Neural cell (in vitro differentiated cells): ENCODE results near the gene SOX4. TPM values are rescaled to one million over a fixed set of nuclear protein-coding genes. Genes with fewer than 3 reads are reported as not detected.
A peak's percentile ranks its signal among the peaks of the same experiment; 100 is the strongest.

ENCODE experiments used
- H2AFZ ChIP-seq: fragments of 200-600, 300-800 bp; sonication (generic), shearing (Covaris generic); 2 replicates; pipeline ENCODE4 v1.6.0; 2014; ENCODE audit warnings: low read depth, mild to moderate bottlenecking, antibody characterized with exemption, low read length, moderate library complexity
- H3F3A ChIP-seq: fragments of 200-600 bp; shearing (Covaris generic); 2 replicates; pipeline ENCODE4 v1.6.1; 2016; ENCODE audit warnings: mild to moderate bottlenecking, moderate library complexity, mixed read lengths, antibody characterized with exemption, low read length; ENCODE audit not compliant: insufficient read depth, poor library complexity, severe bottlenecking
- H3K27ac ChIP-seq: fragments of 200-600, 300-800 bp; sonication (generic), shearing (Covaris generic); 2 replicates; pipeline ENCODE4 v1.5.1; 2014; ENCODE audit warnings: mild to moderate bottlenecking, low read length, moderate library complexity
- H3K27me3 ChIP-seq: fragments of 300-800, 200-600 bp; sonication (generic), shearing (Covaris generic); 2 replicates; pipeline ENCODE4 v1.6.0; 2014; ENCODE audit warnings: mild to moderate bottlenecking, low read depth, low read length, moderate library complexity; ENCODE audit not compliant: insufficient read depth
- H3K36me3 ChIP-seq: fragments of 300-800, 200-600 bp; sonication (generic), shearing (Covaris generic); 2 replicates; pipeline ENCODE4 v1.5.1; 2014; ENCODE audit warnings: mild to moderate bottlenecking, antibody characterized with exemption, low read length, moderate library complexity; ENCODE audit not compliant: insufficient read depth
- H3K4me2 ChIP-seq: fragments of 300-800, 200-600 bp; sonication (generic), shearing (Covaris generic); 2 replicates; pipeline ENCODE4 v1.6.0; 2014; ENCODE audit warnings: mild to moderate bottlenecking, low read length
- H3K4me3 ChIP-seq: fragments of 300-800, 200-600 bp; sonication (generic), shearing (Covaris generic); 2 replicates; pipeline ENCODE4 v1.5.1; 2014; ENCODE audit warnings: mild to moderate bottlenecking, low read length, moderate library complexity
- H3K79me2 ChIP-seq: fragments of 200-600 bp; shearing (Covaris generic); replicated peaks from 2 replicates; pipeline ENCODE4 v1.6.0; 2014; ENCODE audit warnings: mild to moderate bottlenecking, low read length, moderate library complexity; ENCODE audit not compliant: insufficient read depth
- H3K9ac ChIP-seq: fragments of 300-800, 200-600 bp; sonication (generic), shearing (Covaris generic); 2 replicates; pipeline ENCODE4 v1.6.1; 2016; ENCODE audit warnings: mild to moderate bottlenecking, low read length, mixed read lengths
- H3K9me2 ChIP-seq: fragments of 200-600 bp; shearing (Covaris generic); 2 replicates; pipeline ENCODE4 v1.6.1; 2016; ENCODE audit warnings: mild to moderate bottlenecking, low read length, mixed read lengths; ENCODE audit not compliant: insufficient read depth
- H3K9me3 ChIP-seq: fragments of 200-600, 300-800 bp; sonication (generic), shearing (Covaris generic); 2 replicates; pipeline ENCODE4 v1.6.1; 2016; ENCODE audit warnings: mild to moderate bottlenecking, mixed run types, low read length, moderate library complexity, mixed read lengths
- H4K20me1 ChIP-seq: fragments of 200-600 bp; shearing (Covaris generic); 2 replicates; pipeline ENCODE4 v1.6.1; 2016; ENCODE audit warnings: mild to moderate bottlenecking, mixed run types; ENCODE audit not compliant: insufficient read depth
- CTCF ChIP-seq: fragments of 450-650 bp; IDR thresholded peaks from 2 replicates; pipeline ENCODE4 v1.5.1; 2014; ENCODE audit warnings: antibody characterized with exemption, mild to moderate bottlenecking, moderate library complexity; ENCODE audit not compliant: poor library complexity, severe bottlenecking
- EP300 ChIP-seq: fragments of 450-650 bp; conservative IDR thresholded peaks from 2 replicates; pipeline ENCODE4 v1.6.1; 2014; ENCODE audit warnings: antibody characterized with exemption, mild to moderate bottlenecking, moderate library complexity; ENCODE audit not compliant: poor library complexity, severe bottlenecking
- EZH2 ChIP-seq: fragments of 200-600, 300-800 bp; shearing (Covaris generic), sonication (generic); IDR thresholded peaks from 2 replicates; pipeline ENCODE4 v1.6.1; 2014; ENCODE audit warnings: antibody characterized with exemption, low read length, borderline replicate concordance, mild to moderate bottlenecking; ENCODE audit not compliant: insufficient read depth, poor library complexity, severe bottlenecking
- MXI1 ChIP-seq: fragments of 450-650 bp; conservative IDR thresholded peaks from 2 replicates; pipeline ENCODE4 v1.6.1; 2014; ENCODE audit warnings: antibody characterized with exemption, mild to moderate bottlenecking; ENCODE audit not compliant: poor library complexity, severe bottlenecking
- POLR2AphosphoS5 ChIP-seq: IDR thresholded peaks from 2 replicates; pipeline ENCODE4 v1.6.1; 2012
- RAD21 ChIP-seq: fragments of 450-650 bp; conservative IDR thresholded peaks from 2 replicates; pipeline ENCODE4 v1.6.1; 2014; ENCODE audit warnings: antibody characterized with exemption, mild to moderate bottlenecking, moderate library complexity
- REST ChIP-seq: IDR thresholded peaks from 2 replicates; pipeline ENCODE4 v1.6.1; 2012; ENCODE audit warnings: borderline replicate concordance
- SMC3 ChIP-seq: fragments of 450-650 bp; conservative IDR thresholded peaks from 2 replicates; pipeline ENCODE4 v1.6.1; 2014; ENCODE audit warnings: antibody characterized with exemption, mild to moderate bottlenecking, moderate library complexity; ENCODE audit not compliant: poor library complexity
- TAF1 ChIP-seq: IDR thresholded peaks from 2 replicates; pipeline ENCODE4 v1.6.1; 2012; ENCODE audit warnings: low read depth
- polyA plus RNA-seq: library from polyadenylated mRNA; depleted of rRNA; stranded (reverse); fragments of >200 nt; gene quantifications from 2 replicates; pipeline ENCODE4 v1.2.3, GENCODE V29; 2014

SOX4 gene
- polyA plus RNA-seq, 1 donor from 2014 or later: 394 TPM

- Histone ChIP-seq H3K9ac (no peak overlapping the region), H3K27ac (no peak overlapping the region), H4K20me1 (peaks cover 13% of the 10 kb centered on the region), H3F3A (no peaks in the 10 kb centered on the region), H3K79me2 (peaks cover 45% of the 10 kb centered on the region), H3K27me3 (no peaks in the 10 kb centered on the region), H3K9me2 (no peaks in the 10 kb centered on the region), H3K4me3 (no peak overlapping the region), H3K9me3 (no peaks in the 10 kb centered on the region), H2AFZ (no peak overlapping the region), H3K36me3 (peaks cover 14% of the 10 kb centered on the region), H3K4me2 (no peak overlapping the region)
- no peak for TF ChIP-seq TAF1
- TF ChIP-seq RAD21: no peak
- no peak for TF ChIP-seq MXI1
- TF ChIP-seq POLR2AphosphoS5: peak; percentile 16
Measured at GRCh38 chr6:21603082-21603952, 9.8 kb downstream of the SOX4 start.

GRCh38 chr6:21604081-21604480 lies 10.5 kb downstream of the SOX4 start:
- H4K20me1 ChIP-seq: peaks cover 5% of the 10 kb centered on the region
- peaks cover 37% of the 10 kb centered on the region for H3K79me2 ChIP-seq
- peaks cover 6% of the 10 kb centered on the region for H3K36me3 ChIP-seq
- no peak overlapping the region for H3K4me3 ChIP-seq
- H2AFZ ChIP-seq: no peak overlapping the region
- no peaks in the 10 kb centered on the region for H3K9me2 ChIP-seq
- no peaks in the 10 kb centered on the region for H3K9me3 ChIP-seq
- TF ChIP-seq POLR2AphosphoS5 (no peak), TAF1 (no peak), SMC3 (no peak), EZH2 (no peak), MXI1 (no peak), REST (no peak), RAD21 (no peak), CTCF (no peak), EP300 (no peak)
- H3K27me3 ChIP-seq: no peaks in the 10 kb centered on the region
- H3K4me2 ChIP-seq: no peak overlapping the region
- no peak overlapping the region for H3K9ac ChIP-seq
- no peak overlapping the region for H3K27ac ChIP-seq
- H3F3A ChIP-seq: no peaks in the 10 kb centered on the region
